22Rv1 (cell line): ENCODE data around the gene ARHGAP26.

Experiments
- ZFX ChIP-seq: fragments of 450-650 bp; IDR thresholded peaks from 2 replicates; pipeline ENCODE4 v1.6.1; 2017; ENCODE audit warnings: antibody characterized with exemption, borderline replicate concordance
- TF ChIP-seq, protein P1 (sequence below): fragments of 450-650 bp; IDR thresholded peaks from 2 replicates; pipeline ENCODE4 v1.5.1; 2017; ENCODE audit warnings: mild to moderate bottlenecking

DNA sequence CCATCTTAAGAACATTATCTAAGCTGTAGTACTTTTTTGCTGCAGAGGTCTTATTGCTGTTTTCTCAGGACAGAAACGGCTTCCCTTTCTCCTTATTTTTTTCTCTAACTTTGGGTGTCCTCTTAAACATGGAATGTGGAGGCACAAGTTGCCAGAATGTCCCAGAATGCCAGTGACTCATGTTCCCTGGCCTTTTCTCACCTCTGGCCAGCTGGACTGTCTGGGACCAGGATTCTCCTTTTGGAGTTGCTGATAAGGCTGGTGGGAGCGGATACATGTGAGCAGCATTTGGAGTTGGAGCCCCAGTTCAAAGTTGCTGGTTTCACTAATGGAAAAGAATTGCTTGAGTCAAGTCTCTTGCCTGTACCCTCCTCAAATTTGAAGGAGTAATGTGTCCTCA is 112.8 kb downstream of the ARHGAP26 start:
- TF ChIP-seq, protein P1, sequence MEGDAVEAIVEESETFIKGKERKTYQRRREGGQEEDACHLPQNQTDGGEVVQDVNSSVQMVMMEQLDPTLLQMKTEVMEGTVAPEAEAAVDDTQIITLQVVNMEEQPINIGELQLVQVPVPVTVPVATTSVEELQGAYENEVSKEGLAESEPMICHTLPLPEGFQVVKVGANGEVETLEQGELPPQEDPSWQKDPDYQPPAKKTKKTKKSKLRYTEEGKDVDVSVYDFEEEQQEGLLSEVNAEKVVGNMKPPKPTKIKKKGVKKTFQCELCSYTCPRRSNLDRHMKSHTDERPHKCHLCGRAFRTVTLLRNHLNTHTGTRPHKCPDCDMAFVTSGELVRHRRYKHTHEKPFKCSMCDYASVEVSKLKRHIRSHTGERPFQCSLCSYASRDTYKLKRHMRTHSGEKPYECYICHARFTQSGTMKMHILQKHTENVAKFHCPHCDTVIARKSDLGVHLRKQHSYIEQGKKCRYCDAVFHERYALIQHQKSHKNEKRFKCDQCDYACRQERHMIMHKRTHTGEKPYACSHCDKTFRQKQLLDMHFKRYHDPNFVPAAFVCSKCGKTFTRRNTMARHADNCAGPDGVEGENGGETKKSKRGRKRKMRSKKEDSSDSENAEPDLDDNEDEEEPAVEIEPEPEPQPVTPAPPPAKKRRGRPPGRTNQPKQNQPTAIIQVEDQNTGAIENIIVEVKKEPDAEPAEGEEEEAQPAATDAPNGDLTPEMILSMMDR = no peak
- TF ChIP-seq ZFX = no peak
